OCI-LY3 (cell line): Measurements from ENCODE around the gene DYNC2LI1.

ENCODE experiments used
- H2AFZ ChIP-seq: fragments of 200-600, 300-600 bp; shearing (Covaris generic); 2 replicates; pipeline ENCODE4 v1.6.0; 2014; ENCODE audit warnings: antibody characterized with exemption, low read depth, low read length
- H3K27ac ChIP-seq: fragments of 200-600, 300-600 bp; sonication (generic); 2 replicates; pipeline ENCODE4 v1.5.1; 2014; ENCODE audit warnings: mild to moderate bottlenecking, low read length, moderate library complexity, mixed read lengths
- H3K27me3 ChIP-seq: fragments of 200-600, 300-600 bp; sonication (generic); 2 replicates; pipeline ENCODE4 v1.6.1; 2014; ENCODE audit warnings: low read depth, low read length, mixed read lengths
- H3K36me3 ChIP-seq: fragments of 200-600, 300-600 bp; sonication (generic); replicated peaks from 2 replicates; pipeline ENCODE3; 2014; ENCODE audit warnings: low read depth, low read length, mixed read lengths
- H3K4me1 ChIP-seq: fragments of 300-600, 200-600 bp; sonication (generic); 2 replicates; pipeline ENCODE4 v1.6.1; 2014; ENCODE audit warnings: low read length, mixed read lengths
- H3K4me2 ChIP-seq: fragments of 200-600, 300-600 bp; sonication (generic); 2 replicates; pipeline ENCODE4 v1.6.1; 2014; ENCODE audit warnings: low read length, mixed read lengths
- H3K4me3 ChIP-seq: fragments of 300-600, 200-600 bp; sonication (generic); 2 replicates; pipeline ENCODE4 v1.5.1; 2014; ENCODE audit warnings: antibody characterized with exemption, mild to moderate bottlenecking, low read length, moderate library complexity
- H3K79me2 ChIP-seq: fragments of 300-600, 200-600 bp; shearing (Covaris generic); 2 replicates; pipeline ENCODE4 v1.6.1; 2014; ENCODE audit warnings: mild to moderate bottlenecking, low read length, mixed read lengths
- H3K9ac ChIP-seq: fragments of 300-600, 200-600 bp; shearing (Covaris generic); 2 replicates; pipeline ENCODE4 v1.6.0; 2014; ENCODE audit warnings: mild to moderate bottlenecking, low read length, moderate library complexity
- H3K9me3 ChIP-seq: fragments of 200-600, 300-600 bp; shearing (Covaris generic); 2 replicates; pipeline ENCODE4 v1.6.1; 2014; ENCODE audit warnings: low read length, mixed read lengths; ENCODE audit not compliant: insufficient read depth
- H4K20me1 ChIP-seq: fragments of 200-600, 300-600 bp; sonication (generic); 2 replicates; pipeline ENCODE4 v1.6.1; 2016; ENCODE audit warnings: low read length, mixed read lengths; ENCODE audit not compliant: insufficient read depth
- CTCF ChIP-seq: fragments of 200-600, 300-600 bp; sonication (generic); IDR thresholded peaks from 2 replicates; pipeline ENCODE4 v1.5.1; 2014; ENCODE audit warnings: antibody characterized with exemption, low read length, low read depth
- EZH2phosphoT487 ChIP-seq: fragments of 200-600 bp; shearing (Covaris generic); IDR thresholded peaks from 2 replicates; pipeline ENCODE4 v1.6.1; 2018; ENCODE audit warnings: antibody characterized with exemption, mixed run types, low read depth

The DYNC2LI1 gene

GRCh38 chr2:43748333-43748732 lies 25.5 kb upstream of the DYNC2LI1 start:
- H3K79me2 ChIP-seq: no peaks in the 10 kb centered on the region
- no peaks in the 10 kb centered on the region for H4K20me1 ChIP-seq
- no peak overlapping the region for H3K27ac ChIP-seq
- no peaks in the 10 kb centered on the region for H3K4me1 ChIP-seq
- H3K9me3 ChIP-seq: no peaks in the 10 kb centered on the region
- H2AFZ ChIP-seq: no peak overlapping the region
- no peaks in the 10 kb centered on the region for H3K27me3 ChIP-seq
- H3K4me2 ChIP-seq: no peak overlapping the region
- no peaks in the 10 kb centered on the region for H3K36me3 ChIP-seq
- H3K9ac ChIP-seq: no peak overlapping the region
- no peak overlapping the region for H3K4me3 ChIP-seq
- TF ChIP-seq CTCF (no peak), EZH2phosphoT487 (no peak)

- H3K27me3 ChIP-seq: no peaks in the 10 kb centered on the region
- no peak overlapping the region for H3K27ac ChIP-seq
- H2AFZ ChIP-seq: no peak overlapping the region
- no peaks in the 10 kb centered on the region for H3K36me3 ChIP-seq
- H3K4me1 ChIP-seq: no peaks in the 10 kb centered on the region
- H3K9me3 ChIP-seq: no peaks in the 10 kb centered on the region
- no peak for TF ChIP-seq CTCF
- no peak for TF ChIP-seq EZH2phosphoT487
- H3K79me2 ChIP-seq: no peaks in the 10 kb centered on the region
- no peak overlapping the region for H3K4me2 ChIP-seq
- H3K4me3 ChIP-seq: no peak overlapping the region
- H4K20me1 ChIP-seq: no peaks in the 10 kb centered on the region
- H3K9ac ChIP-seq: no peak overlapping the region
Measured at GRCh38 chr2:43749583-43749982, 24.3 kb upstream of the DYNC2LI1 start.

- Histone ChIP-seq H3K9me3 (no peaks in the 10 kb centered on the region), H3K4me1 (no peaks in the 10 kb centered on the region), H3K27ac (no peak overlapping the region), H4K20me1 (no peaks in the 10 kb centered on the region), H3K27me3 (no peaks in the 10 kb centered on the region), H2AFZ (no peak overlapping the region), H3K9ac (no peak overlapping the region), H3K36me3 (no peaks in the 10 kb centered on the region), H3K79me2 (no peaks in the 10 kb centered on the region), H3K4me3 (no peak overlapping the region), H3K4me2 (no peak overlapping the region)
- TF ChIP-seq CTCF (no peak), EZH2phosphoT487 (no peak)
Measured at GRCh38 chr2:43751476-43751990, 22.3 kb upstream of the DYNC2LI1 start.

- Histone ChIP-seq H3K4me1 (no peaks in the 10 kb centered on the region), H3K36me3 (no peaks in the 10 kb centered on the region), H3K27me3 (no peaks in the 10 kb centered on the region), H3K4me3 (no peak overlapping the region), H3K4me2 (no peak overlapping the region), H2AFZ (no peak overlapping the region), H4K20me1 (no peaks in the 10 kb centered on the region), H3K27ac (no peak overlapping the region), H3K9ac (no peak overlapping the region), H3K9me3 (no peaks in the 10 kb centered on the region), H3K79me2 (no peaks in the 10 kb centered on the region)
- TF ChIP-seq EZH2phosphoT487: no peak
- TF ChIP-seq CTCF: no peak
Measured at GRCh38 chr2:43752302-43752701, 21.5 kb upstream of the DYNC2LI1 start.
